MM.1S (cell line): ENCODE measurements around the gene CASS4.

Experiments
- EZH2 ChIP-seq: fragments of 300-600 bp; sonication (generic); optimal IDR thresholded peaks from 2 replicates; pipeline ENCODE3; 2017; ENCODE audit warnings: low read depth, mild to moderate bottlenecking, antibody characterized with exemption, low read length, mixed read lengths
- TF ChIP-seq, protein P1 (sequence below): fragments of 300-600 bp; sonication (generic); IDR thresholded peaks from 2 replicates; pipeline ENCODE4 v1.5.1; 2016; ENCODE audit warnings: antibody characterized with exemption, low read length, mixed read lengths

DNA sequence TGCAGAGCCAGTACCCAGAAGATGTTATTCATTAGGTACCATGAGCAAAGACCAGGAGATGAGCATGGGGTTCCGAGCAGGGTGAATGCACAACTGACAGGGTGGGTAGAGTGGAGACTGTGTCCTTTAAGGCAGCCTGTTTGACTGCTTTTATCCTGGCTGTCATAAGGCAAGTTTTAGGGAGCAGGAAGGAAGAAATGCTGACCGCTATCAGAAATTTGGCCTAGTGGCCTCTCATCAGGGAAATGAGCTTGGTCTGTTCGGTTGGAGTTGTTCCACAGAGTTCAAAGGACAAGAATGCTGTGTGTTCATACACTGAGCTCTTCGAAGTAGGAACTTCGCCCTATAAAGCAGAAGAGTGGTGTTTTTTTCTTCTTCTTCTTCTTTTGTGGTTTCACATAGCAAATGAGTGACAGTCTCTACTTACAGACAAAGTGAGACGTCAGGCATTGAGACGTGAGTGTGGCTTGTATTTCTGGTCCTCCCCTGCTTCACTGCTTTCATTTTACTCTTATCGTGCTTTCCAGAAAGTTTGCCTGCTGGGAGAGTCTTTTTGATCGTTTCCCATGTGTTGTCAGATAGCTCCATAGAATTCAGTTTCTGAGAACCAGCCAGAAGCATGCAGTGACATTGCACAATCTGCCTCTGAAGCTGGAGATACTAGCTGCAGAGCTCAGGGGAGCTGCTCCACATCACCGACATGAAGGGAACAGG, at the start of gene CASS4:
- TF ChIP-seq, protein P1, sequence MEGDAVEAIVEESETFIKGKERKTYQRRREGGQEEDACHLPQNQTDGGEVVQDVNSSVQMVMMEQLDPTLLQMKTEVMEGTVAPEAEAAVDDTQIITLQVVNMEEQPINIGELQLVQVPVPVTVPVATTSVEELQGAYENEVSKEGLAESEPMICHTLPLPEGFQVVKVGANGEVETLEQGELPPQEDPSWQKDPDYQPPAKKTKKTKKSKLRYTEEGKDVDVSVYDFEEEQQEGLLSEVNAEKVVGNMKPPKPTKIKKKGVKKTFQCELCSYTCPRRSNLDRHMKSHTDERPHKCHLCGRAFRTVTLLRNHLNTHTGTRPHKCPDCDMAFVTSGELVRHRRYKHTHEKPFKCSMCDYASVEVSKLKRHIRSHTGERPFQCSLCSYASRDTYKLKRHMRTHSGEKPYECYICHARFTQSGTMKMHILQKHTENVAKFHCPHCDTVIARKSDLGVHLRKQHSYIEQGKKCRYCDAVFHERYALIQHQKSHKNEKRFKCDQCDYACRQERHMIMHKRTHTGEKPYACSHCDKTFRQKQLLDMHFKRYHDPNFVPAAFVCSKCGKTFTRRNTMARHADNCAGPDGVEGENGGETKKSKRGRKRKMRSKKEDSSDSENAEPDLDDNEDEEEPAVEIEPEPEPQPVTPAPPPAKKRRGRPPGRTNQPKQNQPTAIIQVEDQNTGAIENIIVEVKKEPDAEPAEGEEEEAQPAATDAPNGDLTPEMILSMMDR: no peak
- TF ChIP-seq EZH2: no peak
